ENCODE data around the gene UBQLNL. TPM values are rescaled to one million over a fixed set of nuclear protein-coding genes. Genes with fewer than 3 reads are reported as not detected.

The UBQLNL gene
- total and polyA plus RNA-seq, 2 donors from 2014 or later, result 0.32 to 0.69 TPM

- Histone ChIP-seq H3K4me1 (ENCODE audit: control insufficient read depth in 2 of 3, insufficient read depth in 2 of 3, low read depth in 1 of 3, low read length in 3 of 3) (no peaks in the 10 kb centered on the region), H3K9ac (ENCODE audit: low read length in 3 of 3) (no peak overlapping the region), H3K36me3 (ENCODE audit: control insufficient read depth in 2 of 3, insufficient read depth in 3 of 3, low read length in 3 of 3) (no peaks in the 10 kb centered on the region), H3K4me3 (ENCODE audit: low read length in 3 of 3) (no peak overlapping the region), H3K9me3 (ENCODE audit: control insufficient read depth in 2 of 3, insufficient read depth in 1 of 3, low read length in 3 of 3) (no peaks in the 10 kb centered on the region), H3K27me3 (ENCODE audit: control insufficient read depth, insufficient read depth, low read length) (no peaks in the 10 kb centered on the region), H3K27ac (ENCODE audit: low read depth in 2 of 2, low read length in 2 of 2) (no peak overlapping the region)
- DNase-seq (peak in 1 of 5 donors; percentile 1), FAIRE-seq (no peak)
- intact Hi-C loops (cut with DNase I), result no loop called here
- no peak for TF ChIP-seq CTCF (IDR thresholded peaks at IDR 0.05; ENCODE audit: borderline replicate concordance, extremely low read depth, insufficient read depth)
These were observed 40.2 kb upstream of the UBQLNL start for GRCh38 chr11:5556596-5557188.

GRCh38 chr11:5553343-5553742 is 36.8 kb upstream of the UBQLNL start:
- Histone ChIP-seq H3K9me3 (ENCODE audit: control insufficient read depth in 2 of 3, insufficient read depth in 1 of 3, low read length in 3 of 3) (no peaks in the 10 kb centered on the region), H3K27ac (ENCODE audit: low read depth in 2 of 2, low read length in 2 of 2) (no peak overlapping the region), H3K4me1 (ENCODE audit: control insufficient read depth in 2 of 3, insufficient read depth in 2 of 3, low read depth in 1 of 3, low read length in 3 of 3) (no peaks in the 10 kb centered on the region), H3K27me3 (ENCODE audit: control insufficient read depth, insufficient read depth, low read length) (no peaks in the 10 kb centered on the region), H3K4me3 (ENCODE audit: low read length in 3 of 3) (no peak overlapping the region), H3K36me3 (ENCODE audit: control insufficient read depth in 2 of 3, insufficient read depth in 3 of 3, low read length in 3 of 3) (no peaks in the 10 kb centered on the region), H3K9ac (ENCODE audit: low read length in 3 of 3) (no peak overlapping the region)
- TF ChIP-seq CTCF (IDR thresholded peaks at IDR 0.05; ENCODE audit: borderline replicate concordance, extremely low read depth, insufficient read depth), result no peak
- DNase-seq (no peak), FAIRE-seq (no peak)
- intact Hi-C loops (cut with DNase I), result no loop called here

GRCh38 chr11:5550440-5551095 is 34.1 kb upstream of the UBQLNL start:
- no peak overlapping the region for H3K27ac ChIP-seq (ENCODE audit: low read depth in 2 of 2, low read length in 2 of 2)
- intact Hi-C loops (cut with DNase I), result no loop called here
- H3K9ac ChIP-seq (ENCODE audit: low read length in 3 of 3), result no peak overlapping the region
- FAIRE-seq (no peak), DNase-seq (no peak)
- no peaks in the 10 kb centered on the region for H3K4me1 ChIP-seq (ENCODE audit: control insufficient read depth in 2 of 3, insufficient read depth in 2 of 3, low read depth in 1 of 3, low read length in 3 of 3)
- no peaks in the 10 kb centered on the region for H3K36me3 ChIP-seq (ENCODE audit: control insufficient read depth in 2 of 3, insufficient read depth in 3 of 3, low read length in 3 of 3)
- H3K9me3 ChIP-seq (ENCODE audit: control insufficient read depth in 2 of 3, insufficient read depth in 1 of 3, low read length in 3 of 3), result no peaks in the 10 kb centered on the region
- no peak overlapping the region for H3K4me3 ChIP-seq (ENCODE audit: low read length in 3 of 3)
- no peak for TF ChIP-seq CTCF (IDR thresholded peaks at IDR 0.05; ENCODE audit: borderline replicate concordance, extremely low read depth, insufficient read depth)
- H3K27me3 ChIP-seq (ENCODE audit: control insufficient read depth, insufficient read depth, low read length), result no peaks in the 10 kb centered on the region

Measured in kidney (tissue), 14 donors.